Aortic smooth muscle cell (primary cell): ENCODE measurements around the gene PCDHB7. TPM values are rescaled to one million over a fixed set of nuclear protein-coding genes. Genes with fewer than 3 reads are reported as not detected.

Experiments used
- total RNA-seq: library from RNA; depleted of rRNA; stranded (reverse); fragments of >200 nt; gene quantifications from 2 replicates; pipeline ENCODE4 v1.2.3, GENCODE V29; 2014

The PCDHB7 gene
- 0.79 and 1.1 TPM in 2 replicates for total RNA-seq

DNA sequence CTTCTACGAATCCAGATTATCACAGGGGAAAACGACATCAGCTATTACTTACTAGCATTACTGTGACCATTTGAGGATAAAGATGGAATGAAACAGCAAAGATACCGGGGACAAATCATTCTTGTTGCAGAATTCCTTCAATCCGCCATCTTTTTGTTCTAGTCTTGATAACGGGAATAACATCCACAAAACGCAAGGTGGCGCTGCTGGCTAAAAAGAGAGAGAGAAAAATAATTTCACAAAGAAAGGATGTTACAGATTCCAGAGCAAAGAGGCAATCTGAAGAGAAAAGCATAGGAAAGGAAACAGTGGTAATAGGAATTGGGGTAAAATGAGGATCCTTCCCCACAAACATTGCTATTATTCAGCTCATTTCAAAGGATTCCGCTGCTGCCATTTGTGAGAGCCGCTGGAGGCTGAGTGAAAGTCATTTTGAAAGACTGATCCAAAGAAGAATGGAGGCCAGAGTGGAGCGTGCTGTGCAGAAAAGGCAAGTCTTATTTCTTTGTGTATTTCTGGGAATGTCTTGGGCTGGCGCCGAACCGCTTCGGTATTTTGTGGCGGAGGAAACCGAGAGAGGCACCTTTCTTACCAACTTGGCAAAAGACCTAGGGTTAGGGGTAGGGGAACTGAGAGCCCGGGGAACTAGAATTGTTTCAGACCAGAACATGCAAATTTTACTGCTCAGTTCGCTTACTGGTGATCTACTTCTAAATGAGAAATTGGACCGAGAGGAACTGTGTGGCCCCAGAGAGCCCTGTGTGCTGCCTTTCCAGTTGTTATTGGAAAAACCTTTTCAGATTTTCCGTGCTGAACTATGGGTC is at the start of gene PCDHB7:
Gene PCDHB7, plus strand, starts transcription at position 264 of the 824 bp plus-strand sequence. Its CDS starts 192 bp downstream, at position 456.

DNA sequence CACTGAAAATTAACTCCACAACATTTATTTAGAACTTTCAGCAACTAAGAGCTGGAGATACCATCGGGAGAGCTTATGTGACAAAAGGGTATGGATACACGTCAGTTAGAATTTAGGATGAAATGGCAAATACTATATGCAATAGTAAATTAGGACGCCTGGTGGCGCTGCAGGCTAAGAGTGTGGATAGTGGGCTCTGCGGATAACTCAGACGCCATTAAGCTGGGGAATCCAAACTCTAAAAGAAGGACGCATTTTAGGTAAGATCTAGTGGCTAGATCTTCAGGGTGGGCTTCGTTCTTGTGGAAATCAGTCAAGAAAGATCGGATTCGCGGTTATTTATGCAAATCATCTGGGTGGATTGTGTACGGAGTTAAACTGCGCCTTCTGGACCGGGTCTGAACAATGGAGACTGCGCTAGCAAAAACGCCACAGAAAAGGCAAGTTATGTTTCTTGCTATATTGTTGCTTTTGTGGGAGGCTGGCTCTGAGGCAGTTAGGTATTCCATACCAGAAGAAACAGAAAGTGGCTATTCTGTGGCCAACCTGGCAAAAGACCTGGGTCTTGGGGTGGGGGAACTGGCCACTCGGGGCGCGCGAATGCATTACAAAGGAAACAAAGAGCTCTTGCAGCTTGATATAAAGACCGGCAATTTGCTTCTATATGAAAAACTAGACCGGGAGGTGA is 37.3 kb upstream of the PCDHB7 start, which contains the start of gene PCDHB5:
Gene PCDHB5, plus strand, starts transcription at position 177 of the 688 bp plus-strand sequence. Its CDS starts 229 bp downstream, at position 406.

DNA sequence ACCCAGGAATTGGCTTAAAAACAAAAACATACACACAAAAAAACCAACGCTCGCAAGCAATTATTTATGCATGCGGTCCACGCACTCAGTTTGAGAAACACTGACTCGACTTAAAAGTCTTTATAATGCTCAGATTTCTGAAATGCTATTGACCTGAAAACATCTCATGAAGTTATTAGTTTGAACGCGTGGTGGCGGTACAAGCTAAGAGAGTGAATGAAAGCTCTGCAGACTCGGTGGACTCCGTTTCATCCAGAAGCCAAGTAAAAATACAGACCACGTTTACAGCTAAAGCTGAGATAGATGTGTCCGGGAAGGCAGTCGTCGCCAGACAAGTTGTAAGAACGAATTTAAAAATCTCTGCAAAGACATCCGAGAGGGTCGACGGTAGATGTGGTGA is 22.6 kb upstream of the PCDHB7 start, which contains the start of gene PCDHB6:
Gene PCDHB6, plus strand, starts transcription at position 246 of the 400 bp plus-strand sequence. CDS start 201 bp downstream, outside the sequence.

DNA sequence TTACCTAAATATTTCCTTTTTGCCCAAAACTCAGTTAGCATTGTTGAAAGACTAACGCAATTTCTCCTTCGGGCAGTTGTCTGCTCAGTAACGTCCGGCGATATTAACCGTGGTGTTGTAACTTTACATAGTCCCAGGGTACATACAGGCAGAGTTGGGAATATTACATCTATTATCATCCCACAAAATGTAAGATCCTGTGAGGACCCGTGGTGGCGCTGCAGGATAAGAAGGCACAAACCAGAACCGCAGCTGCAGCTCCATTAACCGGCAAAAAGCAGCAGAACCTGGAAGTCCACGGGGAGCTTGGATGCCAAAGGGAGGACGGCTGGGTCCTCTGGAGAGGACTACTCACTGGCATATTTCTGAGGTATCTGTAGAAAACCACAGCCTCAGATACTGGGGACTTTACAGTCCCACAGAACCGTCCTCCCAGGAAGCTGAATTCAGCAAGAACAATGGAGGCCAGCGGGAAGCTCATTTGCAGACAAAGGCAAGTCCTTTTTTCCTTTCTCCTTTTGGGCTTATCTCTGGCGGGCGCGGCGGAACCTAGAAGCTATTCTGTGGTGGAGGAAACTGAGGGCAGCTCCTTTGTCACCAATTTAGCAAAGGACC is 5.2 kb downstream of the PCDHB7 start, which contains the start of gene PCDHB8:
Gene PCDHB8, plus strand, starts transcription at position 214 of the 615 bp plus-strand sequence. Its CDS starts 245 bp downstream, at position 459.

DNA sequence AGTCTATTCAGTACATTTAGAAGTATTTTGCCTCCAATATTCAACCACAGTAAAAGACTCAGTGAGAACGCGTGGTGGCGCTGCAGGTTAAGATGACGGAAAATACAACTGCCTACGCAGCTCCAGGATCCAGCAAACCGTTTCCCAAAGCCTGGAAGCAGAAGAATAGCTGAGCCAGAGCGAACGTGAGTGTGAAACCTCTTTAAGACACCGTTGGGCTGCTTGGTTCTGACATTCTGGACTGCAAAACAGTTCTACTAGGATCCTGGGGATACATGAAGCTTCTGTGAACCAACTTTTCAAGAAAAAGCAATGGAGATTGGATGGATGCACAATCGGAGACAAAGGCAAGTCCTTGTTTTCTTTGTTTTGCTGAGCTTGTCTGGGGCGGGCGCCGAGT is 9.8 kb downstream of the PCDHB7 start, which contains the start of gene PCDHB16:
Gene PCDHB16, plus strand, starts transcription at position 140 of the 400 bp plus-strand sequence. Its CDS starts 173 bp downstream, at position 313.

DNA sequence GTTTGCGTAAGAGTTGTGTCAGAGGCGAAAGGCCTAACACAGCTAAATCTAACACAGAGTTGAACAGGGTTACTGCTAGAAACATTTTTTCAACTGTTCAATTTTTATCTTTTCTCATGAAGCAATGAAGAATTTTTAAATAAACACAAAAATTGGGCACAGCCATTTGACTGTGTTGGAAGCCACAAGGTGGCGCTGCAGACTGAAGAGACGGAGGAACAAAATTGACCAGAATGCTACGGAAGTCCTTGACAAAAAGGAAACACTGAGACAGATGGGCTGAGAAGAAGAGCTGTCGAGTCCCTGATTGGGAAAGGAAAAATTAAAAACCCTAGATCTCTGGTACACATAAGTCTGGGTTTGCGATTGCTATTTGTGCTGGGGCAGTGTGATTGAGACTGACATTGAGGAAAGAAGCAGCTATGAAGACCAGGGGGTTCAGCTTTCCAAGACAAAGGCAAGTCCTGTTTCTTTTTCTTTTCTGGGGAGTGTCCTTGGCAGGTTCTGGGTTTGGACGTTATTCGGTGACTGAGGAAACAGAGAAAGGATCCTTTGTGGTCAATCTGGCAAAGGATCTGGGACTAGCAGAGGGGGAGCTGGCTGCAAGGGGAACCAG is 14.6 kb downstream of the PCDHB7 start, which contains the start of gene PCDHB9:
Gene PCDHB9, plus strand, starts transcription at position 265 of the 616 bp plus-strand sequence. Its CDS starts 158 bp downstream, at position 423.

DNA sequence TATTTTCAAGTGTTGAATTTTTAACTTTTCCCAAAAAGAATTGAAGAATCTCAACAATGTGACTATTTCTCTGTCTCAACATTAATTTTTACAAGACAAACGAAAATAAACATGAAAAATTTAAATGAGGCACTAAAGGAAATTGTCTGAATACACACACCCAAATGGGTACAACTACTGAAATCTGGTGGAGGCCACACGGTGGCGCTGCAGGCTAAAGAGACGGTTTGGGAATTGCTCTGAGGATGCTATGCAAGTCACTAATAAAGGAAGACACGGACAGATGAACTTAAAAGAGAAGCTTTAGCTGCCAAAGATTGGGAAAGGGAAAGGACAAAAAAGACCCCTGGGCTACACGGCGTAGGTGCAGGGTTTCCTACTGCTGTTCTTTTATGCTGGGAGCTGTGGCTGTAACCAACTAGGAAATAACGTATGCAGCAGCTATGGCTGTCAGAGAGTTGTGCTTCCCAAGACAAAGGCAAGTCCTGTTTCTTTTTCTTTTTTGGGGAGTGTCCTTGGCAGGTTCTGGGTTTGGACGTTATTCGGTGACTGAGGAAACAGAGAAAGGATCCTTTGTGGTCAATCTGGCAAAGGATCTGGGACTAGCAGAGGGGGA is 19.8 kb downstream of the PCDHB7 start, which contains the start of gene PCDHB10:
Gene PCDHB10, plus strand, starts transcription at position 244 of the 616 bp plus-strand sequence. Its CDS starts 200 bp downstream, at position 444.

DNA sequence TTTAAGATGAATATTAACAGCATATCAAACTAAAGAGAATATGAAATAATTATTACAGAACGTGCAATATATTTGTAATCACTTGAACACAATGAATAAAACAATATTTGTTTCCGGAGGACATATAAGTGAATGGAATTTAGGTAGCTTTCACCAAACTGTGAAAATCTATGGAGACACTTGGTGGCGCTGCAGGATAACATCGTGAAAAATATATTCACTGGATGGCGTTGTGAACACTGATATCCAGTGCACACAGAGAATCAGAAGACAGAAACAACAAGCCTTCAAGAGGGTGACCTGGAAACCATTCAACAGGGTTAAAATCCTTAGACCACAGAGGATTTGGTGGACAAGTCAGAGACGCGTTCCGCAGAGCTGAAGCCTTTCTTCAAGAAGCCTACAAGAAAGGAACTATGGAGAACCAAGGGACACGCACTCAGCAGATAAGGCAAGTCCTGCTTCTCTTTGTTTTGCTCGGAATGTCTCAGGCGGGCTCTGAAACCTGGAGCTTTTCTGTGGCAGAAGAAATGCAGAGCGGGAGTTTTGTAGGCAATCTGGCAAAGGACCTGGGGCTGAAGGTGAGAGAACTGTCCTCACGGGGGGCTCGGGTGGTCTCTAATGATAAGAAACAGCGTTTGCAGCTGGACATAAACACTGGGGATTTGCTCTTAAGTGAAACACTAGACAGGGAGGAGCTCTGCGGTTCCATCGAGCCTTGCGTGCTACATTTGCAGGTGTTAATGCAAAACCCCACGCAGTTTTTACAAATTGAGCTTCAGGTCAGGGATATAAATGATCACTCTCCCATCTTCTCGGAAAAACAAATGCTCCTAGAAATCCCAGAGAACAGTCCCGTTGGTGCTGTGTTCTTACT is 27.2 kb downstream of the PCDHB7 start, which contains the start of gene PCDHB11:
Gene PCDHB11, plus strand, starts transcription at position 269 of the 877 bp plus-strand sequence. Its CDS starts 148 bp downstream, at position 417.

DNA sequence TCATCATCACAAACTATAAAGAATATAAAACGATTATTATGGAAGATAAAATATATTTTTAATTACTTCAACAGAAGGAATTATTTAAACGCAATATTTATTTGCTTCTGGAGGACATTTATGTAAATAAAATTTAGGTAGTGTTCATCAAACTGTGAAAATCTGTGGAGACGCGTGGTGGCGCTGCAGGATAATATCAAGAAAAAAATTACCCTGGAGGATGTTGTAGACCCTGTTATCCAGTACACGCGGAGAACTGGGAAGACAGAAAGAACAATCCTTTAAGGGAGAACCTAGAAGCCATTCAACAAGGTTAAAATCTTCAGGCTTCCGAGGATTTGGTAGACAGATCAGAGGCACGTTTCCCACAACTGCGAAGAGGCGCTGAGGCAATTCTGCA is 36.0 kb downstream of the PCDHB7 start, which contains the start of gene PCDHB12:
Gene PCDHB12, plus strand, starts transcription at position 242 of the 400 bp plus-strand sequence. CDS start 189 bp downstream, outside the sequence.

DNA sequence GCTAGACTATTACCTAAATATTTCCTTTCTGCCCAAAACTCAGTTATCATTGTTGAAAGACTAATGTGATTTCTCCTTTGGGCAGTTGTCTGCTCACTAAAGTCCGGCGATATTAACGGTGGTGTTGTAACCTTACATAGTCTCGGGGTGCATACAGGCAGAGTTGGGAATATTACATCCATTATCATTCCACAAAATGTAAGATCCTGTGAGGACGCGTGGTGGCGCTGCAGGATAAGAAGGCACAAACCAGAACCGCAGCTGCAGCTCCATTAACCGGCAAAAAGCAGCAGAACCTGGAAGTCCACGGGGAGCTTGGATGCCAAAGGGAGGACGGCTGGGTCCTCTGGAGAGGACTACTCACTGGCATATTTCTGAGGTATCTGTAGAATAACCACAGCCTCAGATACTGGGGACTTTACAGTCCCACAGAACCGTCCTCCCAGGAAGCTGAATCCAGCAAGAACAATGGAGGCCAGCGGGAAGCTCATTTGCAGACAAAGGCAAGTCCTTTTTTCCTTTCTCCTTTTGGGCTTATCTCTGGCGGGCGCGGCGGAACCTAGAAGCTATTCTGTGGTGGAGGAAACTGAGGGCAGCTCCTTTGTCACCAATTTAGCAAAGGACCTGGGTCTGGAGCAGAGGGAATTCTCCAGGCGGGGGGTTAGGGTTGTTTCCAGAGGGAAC is 41.4 kb downstream of the PCDHB7 start, which contains the start of gene PCDHB13:
Gene PCDHB13, plus strand, starts transcription at position 264 of the 684 bp plus-strand sequence. Its CDS starts 205 bp downstream, at position 469.

DNA sequence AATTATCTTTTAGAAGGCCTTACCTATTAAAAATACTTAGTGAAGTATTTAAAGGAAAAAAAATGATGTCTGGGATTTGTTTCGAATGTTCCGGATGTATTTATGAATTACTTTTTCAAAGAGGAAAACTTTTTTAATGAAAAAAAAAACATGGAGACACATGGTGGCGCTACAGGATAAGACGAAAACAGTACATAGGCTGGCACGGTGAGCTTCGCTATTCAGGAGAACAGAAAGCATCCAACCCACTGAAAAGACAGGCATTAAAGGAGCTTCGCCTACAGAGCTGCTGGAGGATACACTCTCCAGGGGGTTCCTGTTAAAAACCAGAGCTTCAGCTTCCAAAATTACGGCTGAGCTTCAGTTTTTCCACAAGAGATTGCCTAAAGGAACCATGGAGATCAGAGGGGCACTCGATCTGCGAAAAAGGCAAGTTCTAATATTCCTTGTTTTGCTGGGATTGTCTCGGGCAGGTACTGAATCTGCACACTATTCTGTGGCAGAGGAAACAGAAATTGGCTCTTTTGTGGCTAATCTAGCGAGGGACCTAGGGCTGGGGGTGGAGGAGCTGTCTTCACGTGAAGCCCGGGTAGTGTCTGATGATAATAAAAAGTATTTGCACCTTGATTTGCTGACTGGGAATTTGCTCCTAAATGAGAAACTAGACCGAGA is 50.8 kb downstream of the PCDHB7 start, which contains the start of gene PCDHB14:
Gene PCDHB14, plus strand, starts transcription at position 232 of the 672 bp plus-strand sequence. Its CDS starts 163 bp downstream, at position 395.

Other genes starting within 250 kb of the PCDHB7 start
- gene PCDHAC1, start 246.3 kb upstream of the PCDHB7 start, total RNA-seq, result 0.06 and 0.13 TPM in 2 replicates
- 0.31 and 0.53 TPM in 2 replicates for gene PCDHAC2, start 206.2 kb upstream of the PCDHB7 start, total RNA-seq
- gene PCDHB1, start 121.3 kb upstream of the PCDHB7 start, total RNA-seq, result not detected in 2 replicates
- gene PCDHB2, start 78.0 kb upstream of the PCDHB7 start, total RNA-seq, result 1.7 and 3.8 TPM in 2 replicates
- 0.81 and 1.3 TPM in 2 replicates for gene PCDHB3, start 72.2 kb upstream of the PCDHB7 start, total RNA-seq
- gene PCDHB4, start 50.8 kb upstream of the PCDHB7 start, total RNA-seq, result 0.68 and 0.79 TPM in 2 replicates
- 1.4 and 1.8 TPM in 2 replicates for gene PCDHB5, start 37.4 kb upstream of the PCDHB7 start, total RNA-seq
- gene PCDHB6, start 22.6 kb upstream of the PCDHB7 start, total RNA-seq, result 0.13 and 0.37 TPM in 2 replicates
- 0.62 and 1.1 TPM in 2 replicates for gene PCDHB8, start 5.1 kb downstream of the PCDHB7 start, total RNA-seq
- 1.8 and 1.9 TPM in 2 replicates for gene PCDHB16, start 9.7 kb downstream of the PCDHB7 start, total RNA-seq
- 0.40 and 0.44 TPM in 2 replicates for gene PCDHB9, start 14.5 kb downstream of the PCDHB7 start, total RNA-seq
- gene PCDHB10, start 19.7 kb downstream of the PCDHB7 start, total RNA-seq, result 0.66 and 1.1 TPM in 2 replicates
- 0.44 and 0.53 TPM in 2 replicates for gene PCDHB11, start 27.0 kb downstream of the PCDHB7 start, total RNA-seq
- gene PCDHB12, start 36.1 kb downstream of the PCDHB7 start, total RNA-seq, result 0.25 and 0.40 TPM in 2 replicates
- gene PCDHB13, start 41.3 kb downstream of the PCDHB7 start, total RNA-seq, result 0.81 and 1.1 TPM in 2 replicates
- gene PCDHB14, start 50.7 kb downstream of the PCDHB7 start, total RNA-seq, result 0.92 and 1.1 TPM in 2 replicates
- gene PCDHB15, start 72.8 kb downstream of the PCDHB7 start, total RNA-seq, result 0.53 and 0.56 TPM in 2 replicates
- 0.13 and 0.31 TPM in 2 replicates for gene SLC25A2, start 131.4 kb downstream of the PCDHB7 start, total RNA-seq
- 81.0 and 83.9 TPM in 2 replicates for gene TAF7, start 148.1 kb downstream of the PCDHB7 start, total RNA-seq
- 1.1 TPM in 2 replicates for gene PCDHGA1, start 157.9 kb downstream of the PCDHB7 start, total RNA-seq
- gene PCDHGA2, start 166.1 kb downstream of the PCDHB7 start, total RNA-seq, result 1.7 and 2.5 TPM in 2 replicates
- gene PCDHGA3, start 171.2 kb downstream of the PCDHB7 start, total RNA-seq, result 2.0 and 2.9 TPM in 2 replicates
- gene PCDHGB1, start 177.5 kb downstream of the PCDHB7 start, total RNA-seq, result 1.8 and 4.3 TPM in 2 replicates
- gene PCDHGA4, start 182.4 kb downstream of the PCDHB7 start, total RNA-seq, result 4.0 and 7.5 TPM in 2 replicates
- gene PCDHGB2, start 187.3 kb downstream of the PCDHB7 start, total RNA-seq, result 3.4 and 5.9 TPM in 2 replicates
- 1.5 and 2.7 TPM in 2 replicates for gene PCDHGA5, start 191.5 kb downstream of the PCDHB7 start, total RNA-seq
- 5.7 and 8.4 TPM in 2 replicates for gene PCDHGB3, start 197.6 kb downstream of the PCDHB7 start, total RNA-seq
- gene PCDHGA6, start 201.2 kb downstream of the PCDHB7 start, total RNA-seq, result 3.3 and 5.3 TPM in 2 replicates
- gene PCDHGA7, start 210.1 kb downstream of the PCDHB7 start, total RNA-seq, result 3.4 and 4.8 TPM in 2 replicates
- gene PCDHGB4, start 215.1 kb downstream of the PCDHB7 start, total RNA-seq, result 20.1 and 26.5 TPM in 2 replicates
- gene PCDHGA8, start 220.0 kb downstream of the PCDHB7 start, total RNA-seq, result 2.2 and 3.9 TPM in 2 replicates
- gene PCDHGB5, start 225.3 kb downstream of the PCDHB7 start, total RNA-seq, result 21.0 and 29.1 TPM in 2 replicates
- 2.9 and 5.7 TPM in 2 replicates for gene PCDHGA9, start 230.1 kb downstream of the PCDHB7 start, total RNA-seq
- 3.3 and 4.7 TPM in 2 replicates for gene PCDHGB6, start 235.4 kb downstream of the PCDHB7 start, total RNA-seq
- 5.3 and 7.5 TPM in 2 replicates for gene PCDHGA10, start 240.3 kb downstream of the PCDHB7 start, total RNA-seq
- 9.1 and 17.3 TPM in 2 replicates for gene PCDHGB7, start 245.0 kb downstream of the PCDHB7 start, total RNA-seq
- gene PCDHGA11, start 248.4 kb downstream of the PCDHB7 start, total RNA-seq, result 11.0 and 18.2 TPM in 2 replicates